Measurements from ENCODE around the gene PACSIN1. TPM values are rescaled to one million over a fixed set of nuclear protein-coding genes. Genes with fewer than 3 reads are reported as not detected.

PACSIN1 gene
- total and polyA plus RNA-seq, 8 donors = 0.09 to 0.51 (median 0.25) TPM; not detected in 1

DNA sequence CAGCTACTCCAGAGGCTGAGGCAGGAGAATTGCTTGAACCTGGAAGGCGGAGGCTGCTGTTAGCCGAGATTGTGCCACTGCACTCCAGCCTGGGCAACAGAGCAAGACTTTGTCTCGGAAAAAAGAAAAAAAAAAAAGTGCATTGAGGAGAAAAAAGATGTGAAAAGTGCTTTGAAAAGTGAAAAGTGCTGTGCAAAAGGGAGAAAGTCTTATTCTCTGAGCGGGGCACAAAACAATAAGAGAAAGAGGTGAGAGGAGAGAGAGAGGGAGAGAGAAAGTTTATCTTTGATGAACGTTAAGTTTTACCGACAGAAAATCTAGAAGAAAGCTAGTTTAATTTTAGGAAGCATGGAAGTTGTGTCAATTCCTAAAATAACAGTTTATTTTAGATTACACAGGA, 3.9 kb upstream of the PACSIN1 start:
- Histone ChIP-seq H3K27me3 (peaks cover 16 to 37% of the 10 kb centered on the region in 2 donors), H3K27ac (no peak overlapping the region), H3K36me3 (no peaks in the 10 kb centered on the region), H3K4me1 (peaks cover 11 to 12% of the 10 kb centered on the region in 2 donors), H3K4me3 (no peak overlapping the region), H3K9me3 (no peaks in the 10 kb centered on the region)
- DNase-seq (no peak), ATAC-seq (no peak)
- intact Hi-C loops (cut with DNase I) = no loop called here
- TF ChIP-seq, protein P1, sequence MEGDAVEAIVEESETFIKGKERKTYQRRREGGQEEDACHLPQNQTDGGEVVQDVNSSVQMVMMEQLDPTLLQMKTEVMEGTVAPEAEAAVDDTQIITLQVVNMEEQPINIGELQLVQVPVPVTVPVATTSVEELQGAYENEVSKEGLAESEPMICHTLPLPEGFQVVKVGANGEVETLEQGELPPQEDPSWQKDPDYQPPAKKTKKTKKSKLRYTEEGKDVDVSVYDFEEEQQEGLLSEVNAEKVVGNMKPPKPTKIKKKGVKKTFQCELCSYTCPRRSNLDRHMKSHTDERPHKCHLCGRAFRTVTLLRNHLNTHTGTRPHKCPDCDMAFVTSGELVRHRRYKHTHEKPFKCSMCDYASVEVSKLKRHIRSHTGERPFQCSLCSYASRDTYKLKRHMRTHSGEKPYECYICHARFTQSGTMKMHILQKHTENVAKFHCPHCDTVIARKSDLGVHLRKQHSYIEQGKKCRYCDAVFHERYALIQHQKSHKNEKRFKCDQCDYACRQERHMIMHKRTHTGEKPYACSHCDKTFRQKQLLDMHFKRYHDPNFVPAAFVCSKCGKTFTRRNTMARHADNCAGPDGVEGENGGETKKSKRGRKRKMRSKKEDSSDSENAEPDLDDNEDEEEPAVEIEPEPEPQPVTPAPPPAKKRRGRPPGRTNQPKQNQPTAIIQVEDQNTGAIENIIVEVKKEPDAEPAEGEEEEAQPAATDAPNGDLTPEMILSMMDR (IDR thresholded peaks at IDR 0.05) = no peak

DNA sequence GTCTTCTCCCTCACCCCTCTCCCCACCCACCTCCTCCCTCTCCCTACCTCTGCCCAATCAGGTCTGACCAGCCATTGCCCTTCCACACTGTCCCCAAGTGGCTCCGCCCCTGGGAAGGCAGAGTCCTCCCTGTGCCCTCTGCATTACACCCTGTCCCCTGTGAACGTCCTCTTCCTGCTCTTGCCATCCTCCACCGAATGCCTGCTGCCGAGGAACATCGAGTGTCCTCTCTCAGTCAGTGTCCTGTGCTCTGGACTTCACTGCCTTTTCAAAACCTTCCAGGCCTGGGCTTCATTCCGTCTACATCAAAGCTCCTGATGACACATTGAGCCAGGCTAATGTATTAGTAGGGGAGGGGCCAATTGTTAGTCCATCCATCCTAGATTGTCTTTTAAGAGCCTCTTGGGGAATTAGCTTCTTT, 3.3 kb upstream of the PACSIN1 start:
- Histone ChIP-seq H3K27ac (no peak overlapping the region), H3K4me1 (peaks cover 11 to 12% of the 10 kb centered on the region in 2 donors), H3K9me3 (no peaks in the 10 kb centered on the region), H3K27me3 (peaks cover 16 to 37% of the 10 kb centered on the region in 2 donors), H3K36me3 (no peaks in the 10 kb centered on the region), H3K4me3 (no peak overlapping the region)
- DNase-seq (peak in 1 of 4 donors; percentile 13), ATAC-seq (peak; percentile 74)
- TF ChIP-seq, protein P1 (IDR thresholded peaks at IDR 0.05) = no peak
- intact Hi-C loops (cut with DNase I) = no loop called here

DNA sequence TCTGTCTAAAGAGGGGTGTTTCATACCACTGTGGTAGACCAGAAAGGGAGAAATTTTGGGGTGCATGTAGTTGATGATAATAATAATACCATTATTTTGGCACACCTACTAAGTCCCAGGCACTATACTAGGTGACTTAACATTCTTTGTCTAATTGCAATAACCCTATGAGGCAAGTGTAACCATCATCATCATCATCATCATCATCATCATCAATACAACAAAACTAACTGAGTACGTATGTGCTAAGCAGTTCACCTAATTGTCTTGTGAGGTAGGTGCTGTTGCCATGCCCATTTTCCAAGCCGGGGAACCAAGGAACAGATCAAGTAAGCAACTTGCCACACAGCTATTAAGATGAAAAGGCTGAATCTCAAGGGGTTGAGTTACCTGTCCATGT, 2.6 kb upstream of the PACSIN1 start:
- H3K36me3 ChIP-seq = no peaks in the 10 kb centered on the region
- TF ChIP-seq, protein P1 (IDR thresholded peaks at IDR 0.05) = no peak
- ATAC-seq = no peak
- peaks cover 16 to 37% of the 10 kb centered on the region in 2 donors for H3K27me3 ChIP-seq
- intact Hi-C loops (cut with DNase I) = no loop called here
- no peaks in the 10 kb centered on the region for H3K9me3 ChIP-seq
- H3K27ac ChIP-seq = no peak overlapping the region
- H3K4me1 ChIP-seq = peaks cover 11 to 12% of the 10 kb centered on the region in 2 donors
- no peak overlapping the region for H3K4me3 ChIP-seq
- DNase-seq = no peak

DNA sequence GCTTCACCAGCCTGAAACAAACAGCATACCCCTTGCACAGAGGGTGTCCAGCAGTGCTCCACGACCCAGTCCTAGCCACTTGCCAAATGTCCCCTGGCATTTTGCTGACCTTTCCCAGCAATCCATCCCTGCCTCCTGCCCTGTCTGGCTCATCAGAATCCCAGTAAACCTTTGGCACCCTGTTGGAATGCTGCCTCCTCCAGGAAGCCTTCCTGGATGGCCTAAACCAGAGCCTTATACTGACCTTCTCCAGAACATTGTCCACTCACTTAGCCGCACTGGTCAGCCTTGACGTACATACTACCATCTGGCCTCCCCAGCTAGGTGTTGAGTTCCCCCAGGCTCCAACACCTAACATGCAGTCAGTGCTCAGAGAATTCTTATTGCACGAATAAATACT, 2.0 kb upstream of the PACSIN1 start:
- peaks cover 16 to 37% of the 10 kb centered on the region in 2 donors for H3K27me3 ChIP-seq
- intact Hi-C loops (cut with DNase I) = no loop called here
- no peak overlapping the region for H3K4me3 ChIP-seq
- H3K4me1 ChIP-seq = peaks cover 11 to 12% of the 10 kb centered on the region in 2 donors
- ATAC-seq (no peak), DNase-seq (no peak)
- H3K27ac ChIP-seq = no peak overlapping the region
- H3K36me3 ChIP-seq = no peaks in the 10 kb centered on the region
- no peaks in the 10 kb centered on the region for H3K9me3 ChIP-seq
- TF ChIP-seq, protein P1 (IDR thresholded peaks at IDR 0.05) = no peak

DNA sequence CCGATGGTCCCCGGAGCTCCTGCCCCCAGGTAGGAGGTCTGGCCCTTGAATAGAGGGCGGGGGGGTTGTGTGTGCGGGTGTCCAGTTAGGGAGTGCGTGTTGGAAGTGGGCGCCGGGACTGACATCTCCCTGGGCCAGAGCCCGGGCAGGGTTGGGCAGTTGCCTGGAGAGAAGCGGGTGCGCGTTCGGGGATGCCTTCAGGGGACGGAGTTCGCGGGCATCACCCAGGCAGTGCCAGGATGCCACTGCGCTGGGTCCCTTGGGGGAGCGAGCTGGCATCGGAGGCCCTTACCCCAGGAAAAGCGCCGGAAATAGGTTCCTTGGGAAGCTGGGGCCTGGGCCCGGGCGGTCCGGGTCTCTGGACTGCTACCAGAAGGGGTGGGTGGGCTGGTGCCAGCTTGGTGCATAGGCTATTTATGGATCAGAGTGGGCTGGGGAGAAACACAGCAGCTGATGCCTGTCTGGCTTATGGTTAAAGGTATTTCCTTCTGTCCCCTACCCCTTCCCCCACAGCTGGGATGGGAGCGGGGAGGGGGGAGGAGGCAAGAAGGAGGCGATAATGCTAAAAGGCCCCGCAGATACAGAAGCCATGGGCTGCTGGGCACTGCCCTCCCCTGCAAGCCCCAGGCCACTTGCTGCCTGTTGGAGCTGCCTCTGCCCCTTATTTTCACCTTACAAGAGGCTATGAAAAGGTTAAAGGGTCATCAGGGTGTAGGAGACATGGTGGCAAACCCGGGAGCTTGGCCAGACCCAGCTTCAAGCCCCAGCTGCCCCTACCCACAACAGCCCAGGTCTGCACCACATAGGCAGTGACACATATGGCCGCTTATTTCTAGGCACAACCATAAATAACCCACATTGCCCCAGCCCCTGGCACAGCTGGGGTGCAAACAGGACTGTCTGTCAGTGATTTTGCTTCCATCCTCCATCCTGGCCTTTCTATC, 638 bp downstream of the PACSIN1 start:
- Histone ChIP-seq H3K4me3 (peak overlapping the region; percentile 11 to 22), H3K36me3 (no peaks in the 10 kb centered on the region), H3K4me1 (peaks cover 11 to 12% of the 10 kb centered on the region in 2 donors), H3K27ac (no peak overlapping the region), H3K9me3 (no peaks in the 10 kb centered on the region), H3K27me3 (peaks cover 16 to 45% of the 10 kb centered on the region in 2 donors)
- peak; percentile 8 for ATAC-seq
- DNase-seq = peak in 1 of 4 donors; percentile 72
- intact Hi-C loops (cut with DNase I) = no loop called here
- TF ChIP-seq, protein P1 (IDR thresholded peaks at IDR 0.05) = no peak

Data from left lung (tissue), 10 donors.